NCI-H2196 (cell line): ENCODE measurements around the gene FAN1.

ENCODE experiments used
- DNase-seq: peaks from one replicate; lab custom pipeline; 2025; ENCODE audit not compliant: unreplicated experiment; lab: John Stamatoyannopoulos, UW

FAN1 gene

GRCh38 chr15:30954674-30955073 lies 51.0 kb downstream of the FAN1 start:
- no peak for DNase-seq

- DNase-seq, result no peak
These were observed 52.8 kb downstream of the FAN1 start for GRCh38 chr15:30956216-30957124.

DNA sequence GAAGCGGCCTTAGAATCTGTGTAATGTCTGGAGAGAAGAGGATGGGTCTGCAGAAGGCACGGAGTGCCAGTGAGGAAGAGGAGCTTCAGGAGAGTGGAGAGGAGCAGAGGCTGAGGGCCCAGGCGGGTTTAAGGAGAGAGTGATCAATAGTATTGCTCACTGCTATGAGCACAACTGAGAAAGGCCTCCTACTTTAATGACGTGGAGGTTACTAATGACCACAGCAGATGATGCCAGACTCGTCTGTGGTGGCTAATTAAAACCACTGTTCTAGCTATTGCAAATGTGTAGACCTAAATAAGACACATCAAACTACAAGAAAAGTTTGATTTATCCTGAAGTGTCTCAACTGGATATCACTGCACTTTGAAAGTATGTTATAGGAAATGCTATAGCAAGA lies 54.5 kb downstream of the FAN1 start:
- DNase-seq, result no peak

GRCh38 chr15:30962079-30962478 lies 58.4 kb downstream of the FAN1 start:
- DNase-seq, result no peak

GRCh38 chr15:30962659-30963058 lies 58.9 kb downstream of the FAN1 start:
- no peak for DNase-seq

GRCh38 chr15:30963681-30964080 lies 60.0 kb downstream of the FAN1 start:
- DNase-seq, result no peak

- no peak for DNase-seq
These were observed 66.0 kb downstream of the FAN1 start for GRCh38 chr15:30969724-30970123.

- DNase-seq, result no peak
These were observed 69.7 kb downstream of the FAN1 start for GRCh38 chr15:30973379-30973778.

DNA sequence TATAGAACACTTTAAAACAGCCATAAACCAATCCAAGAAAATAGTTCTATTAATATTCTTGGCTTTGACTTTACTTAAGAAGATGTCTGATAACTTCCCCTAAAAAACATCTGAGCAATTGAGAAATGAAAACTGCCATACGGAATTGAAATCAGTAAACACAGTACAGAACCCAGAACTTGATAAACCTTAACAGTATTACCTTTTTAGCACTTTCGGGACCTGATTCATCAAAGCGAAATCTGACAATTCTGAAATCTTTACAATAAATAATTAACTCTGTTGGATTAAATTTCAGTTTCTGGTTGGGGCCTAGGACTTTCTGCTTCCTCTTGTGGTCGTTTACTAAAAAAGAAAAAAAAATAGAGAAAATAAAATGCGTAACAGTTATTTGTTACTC lies 70.4 kb downstream of the FAN1 start:
- no peak for DNase-seq

GRCh38 chr15:30978328-30978727 lies 74.6 kb downstream of the FAN1 start:
- DNase-seq, result no peak

DNA sequence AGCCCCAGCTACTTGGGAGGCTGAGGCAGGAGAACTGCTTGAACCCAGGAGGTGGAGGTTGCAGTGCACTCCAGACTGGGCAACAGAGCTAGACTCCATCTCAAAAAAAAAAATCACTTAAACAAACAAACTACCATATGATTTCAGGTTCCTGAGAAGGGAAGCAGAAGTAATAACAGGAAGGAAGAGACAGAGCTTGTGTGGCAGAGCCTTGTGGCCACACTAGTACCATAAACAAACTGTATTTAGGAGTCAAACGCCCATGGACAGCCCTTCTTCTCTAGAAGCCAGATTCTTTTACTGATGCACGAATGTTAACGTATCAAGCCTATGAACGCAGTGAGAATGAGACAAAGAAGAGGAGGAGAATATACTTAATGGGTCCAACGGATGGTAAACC lies 75.7 kb downstream of the FAN1 start:
- no peak for DNase-seq

GRCh38 chr15:30984118-30984517 lies 80.4 kb downstream of the FAN1 start:
- no peak for DNase-seq

DNA sequence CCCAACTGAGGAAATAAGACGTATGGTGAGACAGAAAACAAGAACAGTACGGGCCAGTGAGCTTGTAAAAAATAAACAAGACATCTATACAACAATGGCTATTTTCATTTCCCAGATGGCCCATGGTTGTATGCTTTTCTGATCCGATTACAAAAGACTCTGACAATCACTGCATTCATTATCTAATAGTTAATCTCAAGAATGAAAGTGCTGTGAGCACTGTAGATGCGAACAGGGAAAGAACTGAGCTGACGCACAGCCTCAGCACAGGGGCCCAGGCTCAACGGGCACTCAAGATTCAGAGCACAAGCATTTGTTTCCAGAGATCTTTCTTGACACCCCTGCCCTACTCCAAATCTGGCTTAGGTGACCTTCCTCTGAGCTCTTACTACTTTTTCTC lies 80.8 kb downstream of the FAN1 start:
- DNase-seq, result no peak

DNA sequence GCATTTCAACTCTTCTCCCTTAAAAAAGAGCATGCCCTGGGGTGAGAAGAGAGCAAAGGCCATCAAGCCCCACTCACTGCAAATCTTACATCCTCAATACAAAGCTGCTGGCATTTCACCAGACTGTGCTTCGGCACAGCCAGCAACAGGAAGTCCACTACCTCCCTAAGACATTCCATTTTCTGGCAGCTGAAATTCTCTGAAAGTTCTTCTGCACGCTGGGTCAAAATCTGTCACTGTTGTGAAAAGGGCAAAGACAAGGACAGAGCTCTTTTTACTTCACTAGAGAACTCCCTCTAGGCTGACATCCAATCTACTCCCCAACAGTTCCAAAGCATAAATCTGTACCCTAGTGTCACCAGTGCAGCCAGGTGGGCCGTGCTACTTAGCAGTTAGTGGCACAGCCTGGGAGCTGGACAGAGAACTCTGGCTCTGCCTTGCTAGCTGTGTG lies 81.4 kb downstream of the FAN1 start:
- no peak for DNase-seq

GRCh38 chr15:30990036-30990435 lies 86.3 kb downstream of the FAN1 start:
- no peak for DNase-seq

DNA sequence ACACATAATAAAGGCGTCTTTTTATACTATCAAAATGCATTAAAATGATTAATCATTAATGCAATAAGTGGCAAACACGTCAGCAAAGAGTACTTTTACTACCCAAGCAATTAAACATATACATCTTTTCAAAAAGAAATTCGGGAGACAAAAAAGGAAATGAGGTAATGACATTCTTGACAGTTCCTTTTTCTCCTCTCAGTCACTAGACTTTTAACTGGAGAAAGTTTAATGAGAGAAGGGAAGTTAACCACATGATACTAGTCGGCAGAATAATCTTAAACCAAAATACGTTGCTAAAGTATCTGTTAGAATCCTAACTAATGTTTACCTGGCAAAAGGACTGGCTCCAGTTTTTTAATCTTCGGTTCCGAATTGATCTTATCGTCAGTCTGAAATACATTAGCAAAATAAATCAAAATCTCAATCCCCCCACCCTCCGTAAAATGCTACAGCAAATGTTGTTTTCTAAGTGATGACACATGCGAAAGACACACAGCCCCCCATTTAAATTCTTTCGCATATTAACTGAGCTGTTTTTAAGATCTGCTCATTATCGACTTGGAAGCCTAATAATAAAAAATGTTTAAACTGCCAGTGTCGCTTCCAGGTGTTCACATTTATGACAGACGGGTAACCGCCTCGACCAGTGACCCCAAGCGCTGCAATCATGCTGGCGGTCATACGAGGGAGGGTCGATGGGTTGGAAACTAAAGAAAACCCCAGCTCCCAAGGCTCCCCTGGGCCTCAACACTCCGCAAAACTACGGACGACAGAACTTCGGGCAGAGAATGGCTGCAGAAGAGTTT lies 86.9 kb downstream of the FAN1 start:
- no peak for DNase-seq

DNA sequence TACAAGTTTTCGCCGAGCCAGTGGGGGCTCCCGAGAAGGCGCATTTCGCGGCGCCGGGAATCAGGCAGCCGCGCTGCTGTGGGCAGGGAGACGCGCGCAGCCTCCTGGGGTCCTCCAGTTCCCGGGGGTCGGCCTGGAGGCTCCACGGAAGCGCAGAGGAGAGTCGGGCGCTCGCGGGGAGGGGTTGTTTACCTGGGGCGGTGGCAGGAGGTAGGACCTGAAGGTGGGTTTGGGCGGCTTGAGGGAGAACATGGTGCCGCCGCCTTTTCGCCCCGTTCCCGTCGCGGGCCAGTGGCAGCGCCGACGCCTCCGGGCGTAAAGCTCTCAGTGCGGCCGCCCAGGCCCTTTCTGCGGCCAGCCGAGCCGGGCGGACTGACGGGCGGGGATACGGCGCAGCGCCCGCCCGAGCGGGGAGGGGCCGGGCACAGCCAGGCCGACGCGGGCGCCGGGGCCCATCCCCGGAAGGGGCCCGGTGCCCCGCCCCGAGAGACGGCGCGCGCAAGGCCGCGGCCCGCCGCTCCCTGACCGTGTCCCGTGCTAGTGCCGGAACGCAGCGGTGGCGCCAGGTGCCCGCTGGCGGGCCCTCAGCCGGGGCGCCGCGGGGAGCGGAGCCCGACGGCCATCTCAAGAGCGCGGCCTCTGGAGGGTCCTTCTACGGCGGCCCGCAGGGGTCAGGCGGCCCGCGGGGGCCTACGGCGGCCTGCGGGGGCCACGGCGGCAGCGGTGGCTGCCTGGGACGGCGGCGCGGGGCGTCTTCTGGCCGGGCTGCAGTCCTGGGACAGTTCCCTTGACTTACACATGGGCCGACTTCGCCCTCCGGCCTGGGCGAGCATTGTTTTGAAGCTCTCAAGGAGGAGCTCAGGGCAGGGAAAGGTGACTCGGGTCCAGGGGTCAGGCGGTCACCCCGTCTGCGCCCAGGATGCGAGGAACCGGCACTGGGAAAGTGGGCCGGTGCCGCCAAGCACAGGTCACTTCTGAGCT lies 87.8 kb downstream of the FAN1 start, which contains the start of gene MTMR10:
TSS of gene MTMR10 (minus strand) at position 374 of the 981 bp plus-strand sequence. CDS start at position 252, 122 bp downstream.
- DNase-seq, result peak; percentile 46

- DNase-seq, result no peak
These were observed 88.6 kb downstream of the FAN1 start for GRCh38 chr15:30992249-30992864.
